GM12874 (cell line): ENCODE measurements around the gene S1PR3.

Experiments used
- TF ChIP-seq, protein P1 (sequence below): IDR thresholded peaks from 2 replicates; pipeline ENCODE4 v1.5.1; 2011; ENCODE audit warnings: low read depth, mild to moderate bottlenecking, control low read depth, low read length, moderate library complexity; ENCODE audit not compliant: insufficient read depth

S1PR3 gene

GRCh38 chr9:89051421-89052025 is 60.3 kb downstream of the S1PR3 start:
- TF ChIP-seq, protein P1, sequence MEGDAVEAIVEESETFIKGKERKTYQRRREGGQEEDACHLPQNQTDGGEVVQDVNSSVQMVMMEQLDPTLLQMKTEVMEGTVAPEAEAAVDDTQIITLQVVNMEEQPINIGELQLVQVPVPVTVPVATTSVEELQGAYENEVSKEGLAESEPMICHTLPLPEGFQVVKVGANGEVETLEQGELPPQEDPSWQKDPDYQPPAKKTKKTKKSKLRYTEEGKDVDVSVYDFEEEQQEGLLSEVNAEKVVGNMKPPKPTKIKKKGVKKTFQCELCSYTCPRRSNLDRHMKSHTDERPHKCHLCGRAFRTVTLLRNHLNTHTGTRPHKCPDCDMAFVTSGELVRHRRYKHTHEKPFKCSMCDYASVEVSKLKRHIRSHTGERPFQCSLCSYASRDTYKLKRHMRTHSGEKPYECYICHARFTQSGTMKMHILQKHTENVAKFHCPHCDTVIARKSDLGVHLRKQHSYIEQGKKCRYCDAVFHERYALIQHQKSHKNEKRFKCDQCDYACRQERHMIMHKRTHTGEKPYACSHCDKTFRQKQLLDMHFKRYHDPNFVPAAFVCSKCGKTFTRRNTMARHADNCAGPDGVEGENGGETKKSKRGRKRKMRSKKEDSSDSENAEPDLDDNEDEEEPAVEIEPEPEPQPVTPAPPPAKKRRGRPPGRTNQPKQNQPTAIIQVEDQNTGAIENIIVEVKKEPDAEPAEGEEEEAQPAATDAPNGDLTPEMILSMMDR = no peak

GRCh38 chr9:89052470-89053097 is 61.3 kb downstream of the S1PR3 start:
- TF ChIP-seq, protein P1 = no peak

DNA sequence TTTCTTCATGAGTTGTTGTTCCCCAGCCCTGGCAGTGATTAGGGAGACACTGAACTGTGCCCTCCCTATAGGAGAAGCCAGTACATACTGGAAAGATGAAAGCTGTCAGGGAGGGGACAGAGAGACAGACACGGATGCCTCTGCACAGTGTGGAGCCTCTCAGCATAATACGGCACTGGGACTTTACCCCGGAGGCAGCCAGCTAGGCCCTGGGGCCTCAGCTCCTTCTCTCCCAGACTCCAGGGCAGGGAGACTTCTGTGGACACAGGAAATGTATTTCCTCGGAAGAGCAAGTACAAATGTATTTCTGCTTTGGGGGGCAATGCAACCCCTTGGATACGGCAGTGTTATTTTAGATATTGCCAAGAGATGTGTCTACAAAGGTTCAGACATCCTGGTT is 62.0 kb downstream of the S1PR3 start:
- TF ChIP-seq, protein P1 = no peak
